ENCODE measurements around the gene ZNF502. TPM values are rescaled to one million over a fixed set of nuclear protein-coding genes. Genes with fewer than 3 reads are reported as not detected.

ZNF502 gene
- total RNA-seq, 1 experiment from 2014 or later, result not detected

DNA sequence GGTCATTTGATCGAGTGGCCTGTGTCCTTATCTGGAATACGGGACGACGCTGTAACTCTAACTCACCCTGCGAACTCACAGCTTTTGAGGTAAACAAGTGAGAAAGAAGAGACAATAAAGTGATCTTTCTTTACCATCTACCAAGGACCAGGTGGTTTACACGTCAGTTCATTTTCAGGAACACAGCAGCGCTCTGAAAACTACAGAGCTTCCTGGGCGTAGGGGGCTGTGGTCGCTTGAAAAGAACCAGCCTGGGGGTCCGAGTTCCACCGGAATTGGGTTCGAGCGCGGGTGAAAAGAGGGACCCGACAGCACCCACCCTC is 48.6 kb downstream of the ZNF502 start:
- peaks cover 12% of the 10 kb centered on the region for H3K4me1 ChIP-seq (ENCODE audit: low read length)
- H3K4me3 ChIP-seq (ENCODE audit: low read length), result peak overlapping the region; percentile 93
- H3K27me3 ChIP-seq (ENCODE audit: low read length), result no peaks in the 10 kb centered on the region
- peak overlapping the region; percentile 77 for H3K9ac ChIP-seq (ENCODE audit: low read length)
- H2AFZ ChIP-seq (ENCODE audit: low read length), result peak overlapping the region; percentile 50; the same call in 1 of the 2 replicates
- peaks cover 65% of the 10 kb centered on the region for H3K36me3 ChIP-seq (ENCODE audit: insufficient read depth, low read length)
- H3K27ac ChIP-seq (ENCODE audit: low read length), result no peak overlapping the region
- H3K4me2 ChIP-seq (ENCODE audit: low read depth, low read length, poor library complexity, severe bottlenecking), result peak overlapping the region; percentile 83
- H3K79me2 ChIP-seq (ENCODE audit: low read length), result peaks cover 96% of the 10 kb centered on the region
- no peaks in the 10 kb centered on the region for H4K20me1 ChIP-seq (ENCODE audit: insufficient read depth, low read depth, low read length)
- H3K9me2 ChIP-seq (replicated peaks; ENCODE audit: insufficient read depth, low read length), result no peaks in the 10 kb centered on the region
- DNase-seq, result peak; percentile 45
- H3K9me3 ChIP-seq (ENCODE audit: low read length), result peaks cover 46% of the 10 kb centered on the region

DNA sequence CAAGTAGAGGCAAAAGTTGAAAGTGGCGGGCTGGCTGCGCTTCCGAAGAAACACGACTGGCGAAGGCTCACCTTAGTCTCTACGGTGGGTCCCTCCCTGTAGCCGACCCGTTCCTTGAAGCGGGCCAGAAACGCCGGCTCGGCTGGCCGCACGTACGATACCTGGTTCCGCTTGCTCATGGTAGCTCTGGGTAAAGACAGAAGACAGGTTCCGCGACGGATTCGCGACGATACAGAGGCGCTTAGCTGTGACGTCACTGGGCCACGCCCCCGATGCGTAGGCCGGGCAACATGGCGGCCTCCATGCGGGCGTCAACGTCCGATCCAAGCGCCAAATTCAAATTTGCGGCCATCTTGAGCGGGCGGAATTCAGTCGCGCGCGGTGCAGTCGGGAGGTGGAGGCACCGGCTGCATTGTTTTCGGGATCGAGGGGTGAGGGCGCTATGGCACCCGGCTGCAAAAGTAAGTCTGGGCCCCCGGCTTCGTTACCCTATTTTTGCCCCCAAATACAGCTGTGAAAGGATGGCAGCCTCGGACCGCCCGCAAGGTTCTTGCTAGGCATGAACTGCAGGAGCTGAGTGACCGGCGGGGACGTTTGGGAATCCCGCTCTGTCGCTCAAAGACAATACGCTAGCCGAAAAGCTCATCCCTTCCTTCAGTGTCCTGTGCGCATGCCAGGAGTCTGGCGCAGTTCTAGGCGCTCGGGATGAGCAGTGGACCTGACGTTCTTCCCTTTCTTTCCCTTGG is 49.1 kb downstream of the ZNF502 start, which contains the start of the genes KIAA1143 and KIF15:
TSS of gene KIAA1143 (minus strand) at position 196 of the 746 bp plus-strand sequence. CDS start at position 179, 17 bp downstream.
TSS of gene KIF15 (plus strand) at position 371 of the 746 bp plus-strand sequence. CDS start at position 443, 72 bp downstream.
- Histone ChIP-seq H3K79me2 (ENCODE audit: low read length) (peaks cover 96% of the 10 kb centered on the region), H3K4me3 (ENCODE audit: low read length) (peak within 1 kb of the TSS; percentile 93), H3K36me3 (ENCODE audit: insufficient read depth, low read length) (peaks cover 65% of the 10 kb centered on the region), H3K4me2 (ENCODE audit: low read depth, low read length, poor library complexity, severe bottlenecking) (peak within 1 kb of the TSS; percentile 83), H3K4me1 (ENCODE audit: low read length) (peaks cover 12% of the 10 kb centered on the region), H2AFZ (ENCODE audit: low read length) (peak within 1 kb of the TSS; percentile 55; the same call in 1 of the 2 replicates), H3K9me2 (replicated peaks; ENCODE audit: insufficient read depth, low read length) (no peaks in the 10 kb centered on the region), H3K27ac (ENCODE audit: low read length) (peak within 1 kb of the TSS; percentile 42), H3K9me3 (ENCODE audit: low read length) (peaks cover 46% of the 10 kb centered on the region), H3K27me3 (ENCODE audit: low read length) (no peaks in the 10 kb centered on the region), H4K20me1 (ENCODE audit: insufficient read depth, low read depth, low read length) (no peaks in the 10 kb centered on the region), H3K9ac (ENCODE audit: low read length) (peak within 1 kb of the TSS; percentile 81)
- DNase-seq, result peak; percentile 99

DNA sequence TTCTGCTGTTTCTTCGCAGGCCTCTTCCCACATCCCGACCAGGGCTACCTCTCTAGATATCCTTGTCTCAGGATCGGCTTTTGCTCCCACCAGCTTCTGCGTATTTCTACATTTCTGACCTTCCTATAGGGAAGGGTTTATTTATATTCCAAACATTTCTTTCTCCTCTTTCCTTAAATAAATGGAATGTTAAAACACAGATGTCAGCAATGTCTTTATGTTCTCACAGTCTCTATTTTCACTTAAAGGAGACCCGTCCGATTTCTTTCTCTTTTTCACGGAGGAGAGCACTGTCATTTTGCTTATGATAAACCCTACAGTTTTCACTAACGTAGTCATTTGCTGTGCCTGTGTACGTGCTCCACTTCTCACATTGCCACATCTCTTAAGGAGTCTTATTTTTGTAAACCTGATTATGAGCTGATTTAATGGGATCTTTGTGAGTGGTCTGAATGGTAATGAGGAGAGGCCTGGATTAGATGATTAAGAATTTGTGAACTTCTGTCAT is 49.8 kb downstream of the ZNF502 start:
- Histone ChIP-seq H3K27me3 (ENCODE audit: low read length) (no peaks in the 10 kb centered on the region), H4K20me1 (ENCODE audit: insufficient read depth, low read depth, low read length) (no peaks in the 10 kb centered on the region), H3K36me3 (ENCODE audit: insufficient read depth, low read length) (peaks cover 62% of the 10 kb centered on the region), H2AFZ (ENCODE audit: low read length) (peak overlapping the region; percentile 55; the same call in 1 of the 2 replicates), H3K4me1 (ENCODE audit: low read length) (peaks cover 12% of the 10 kb centered on the region), H3K79me2 (ENCODE audit: low read length) (peaks cover 94% of the 10 kb centered on the region), H3K9ac (ENCODE audit: low read length) (peak overlapping the region; percentile 81), H3K9me2 (replicated peaks; ENCODE audit: insufficient read depth, low read length) (no peaks in the 10 kb centered on the region), H3K4me2 (ENCODE audit: low read depth, low read length, poor library complexity, severe bottlenecking) (peak overlapping the region; percentile 77), H3K27ac (ENCODE audit: low read length) (peak overlapping the region; percentile 42), H3K9me3 (ENCODE audit: low read length) (peaks cover 42% of the 10 kb centered on the region), H3K4me3 (ENCODE audit: low read length) (peak overlapping the region; percentile 93)
- DNase-seq, result peak; percentile 51

DNA sequence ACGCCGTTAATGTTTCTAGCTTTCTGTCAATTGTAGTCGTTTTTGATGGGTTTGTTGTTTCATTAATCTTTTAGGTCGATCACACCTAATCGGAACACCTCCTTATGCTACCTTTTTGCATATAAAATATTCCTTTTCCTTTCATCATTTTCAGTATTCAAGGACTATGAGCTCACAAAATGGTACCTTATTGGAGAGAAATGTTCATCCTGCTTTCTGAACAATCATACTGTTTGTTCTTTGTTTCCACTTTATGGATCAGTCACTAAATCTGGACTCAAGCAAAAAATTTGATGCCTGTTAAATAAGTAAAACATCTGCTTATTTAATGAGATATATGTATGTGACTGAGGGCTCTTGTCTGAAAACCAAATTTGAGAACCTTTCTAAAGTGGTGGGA is 50.2 kb downstream of the ZNF502 start:
- Histone ChIP-seq H3K4me2 (ENCODE audit: low read depth, low read length, poor library complexity, severe bottlenecking) (peak overlapping the region; percentile 77), H3K27ac (ENCODE audit: low read length) (peak overlapping the region; percentile 42; the same call in 1 of the 2 replicates), H3K79me2 (ENCODE audit: low read length) (peaks cover 92% of the 10 kb centered on the region), H3K4me1 (ENCODE audit: low read length) (peaks cover 12% of the 10 kb centered on the region), H3K36me3 (ENCODE audit: insufficient read depth, low read length) (peaks cover 60% of the 10 kb centered on the region), H3K27me3 (ENCODE audit: low read length) (no peaks in the 10 kb centered on the region), H3K9me2 (replicated peaks; ENCODE audit: insufficient read depth, low read length) (no peaks in the 10 kb centered on the region), H3K4me3 (ENCODE audit: low read length) (peak overlapping the region; percentile 93), H3K9ac (ENCODE audit: low read length) (peak overlapping the region; percentile 81), H3K9me3 (ENCODE audit: low read length) (peaks cover 37% of the 10 kb centered on the region), H2AFZ (ENCODE audit: low read length) (0 out of 2 replicates have a peak overlapping the region, but pooled peaks have one; percentile 55), H4K20me1 (ENCODE audit: insufficient read depth, low read depth, low read length) (no peaks in the 10 kb centered on the region)
- no peak for DNase-seq

DNA sequence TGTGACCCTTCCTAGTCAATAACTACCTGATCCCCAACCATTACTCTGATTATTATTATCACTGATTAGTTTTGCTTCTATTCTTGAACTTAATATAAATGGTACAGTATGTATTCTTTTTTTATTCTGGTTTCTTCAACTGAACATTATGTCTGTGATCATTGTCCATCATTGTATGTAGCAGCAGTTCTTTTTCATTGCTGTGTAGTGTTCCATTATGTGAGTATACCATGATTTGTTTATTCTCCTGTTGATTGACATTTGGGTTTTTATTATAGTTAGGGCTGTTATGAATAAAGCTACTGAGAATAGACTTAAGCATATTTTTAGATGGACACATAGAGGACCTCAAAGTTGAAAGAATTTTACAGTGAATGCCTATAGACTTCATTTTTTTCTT is 51.8 kb downstream of the ZNF502 start:
- no peak overlapping the region for H3K9ac ChIP-seq (ENCODE audit: low read length)
- DNase-seq, result no peak
- H3K36me3 ChIP-seq (ENCODE audit: insufficient read depth, low read length), result peaks cover 56% of the 10 kb centered on the region
- no peaks in the 10 kb centered on the region for H3K9me2 ChIP-seq (replicated peaks; ENCODE audit: insufficient read depth, low read length)
- peaks cover 92% of the 10 kb centered on the region for H3K79me2 ChIP-seq (ENCODE audit: low read length)
- peaks cover 26% of the 10 kb centered on the region for H3K9me3 ChIP-seq (ENCODE audit: low read length)
- peaks cover 12% of the 10 kb centered on the region for H3K4me1 ChIP-seq (ENCODE audit: low read length)
- no peaks in the 10 kb centered on the region for H3K27me3 ChIP-seq (ENCODE audit: low read length)
- H3K4me3 ChIP-seq (ENCODE audit: low read length), result 0 out of 2 replicates have a peak overlapping the region, but pooled peaks have one; percentile 18
- no peak overlapping the region for H2AFZ ChIP-seq (ENCODE audit: low read length)
- H3K4me2 ChIP-seq (ENCODE audit: low read depth, low read length, poor library complexity, severe bottlenecking), result no peak overlapping the region
- H4K20me1 ChIP-seq (ENCODE audit: insufficient read depth, low read depth, low read length), result no peaks in the 10 kb centered on the region
- H3K27ac ChIP-seq (ENCODE audit: low read length), result no peak overlapping the region

DNA sequence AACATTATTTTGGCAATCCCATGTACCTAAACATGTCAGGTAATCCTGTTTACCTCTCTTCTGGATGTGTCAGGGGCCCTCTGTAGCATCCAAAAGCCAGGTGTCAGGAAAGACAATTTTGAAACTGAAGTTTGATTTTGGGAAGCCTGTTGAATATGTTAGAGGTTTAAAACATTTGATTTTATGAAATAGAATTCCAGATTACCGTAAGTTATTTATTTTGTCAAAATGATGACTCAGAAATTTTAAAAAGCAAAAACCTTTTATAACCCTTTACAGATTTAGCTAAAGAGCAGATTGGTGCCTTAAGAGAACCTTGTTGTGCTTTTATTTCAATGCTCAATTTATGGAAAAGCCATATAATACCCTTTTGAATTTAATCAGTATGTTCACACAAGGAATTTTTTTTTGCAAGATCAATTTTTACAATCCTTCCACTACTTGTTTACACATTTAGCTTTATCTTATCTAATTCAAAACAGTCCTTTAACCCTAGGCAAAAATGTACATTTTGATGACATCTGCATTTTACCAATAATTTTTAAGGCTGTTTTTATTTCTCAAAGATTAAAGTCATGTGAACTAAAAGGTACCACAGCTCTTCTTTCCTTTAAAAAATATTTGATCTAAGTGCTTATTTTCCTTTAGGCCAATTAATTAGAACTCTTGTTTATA is 59.1 kb downstream of the ZNF502 start:
- Histone ChIP-seq H3K27ac (ENCODE audit: low read length) (no peak overlapping the region), H3K9me2 (replicated peaks; ENCODE audit: insufficient read depth, low read length) (no peaks in the 10 kb centered on the region), H3K4me2 (ENCODE audit: low read depth, low read length, poor library complexity, severe bottlenecking) (no peak overlapping the region), H3K4me3 (ENCODE audit: low read length) (no peak overlapping the region), H2AFZ (ENCODE audit: low read length) (no peak overlapping the region), H3K36me3 (ENCODE audit: insufficient read depth, low read length) (peaks cover 56% of the 10 kb centered on the region), H3K27me3 (ENCODE audit: low read length) (no peaks in the 10 kb centered on the region), H4K20me1 (ENCODE audit: insufficient read depth, low read depth, low read length) (no peaks in the 10 kb centered on the region), H3K79me2 (ENCODE audit: low read length) (peaks cover 81% of the 10 kb centered on the region), H3K4me1 (ENCODE audit: low read length) (peaks cover 8% of the 10 kb centered on the region), H3K9me3 (ENCODE audit: low read length) (peaks cover 8% of the 10 kb centered on the region), H3K9ac (ENCODE audit: low read length) (no peak overlapping the region)
- no peak for DNase-seq

DNA sequence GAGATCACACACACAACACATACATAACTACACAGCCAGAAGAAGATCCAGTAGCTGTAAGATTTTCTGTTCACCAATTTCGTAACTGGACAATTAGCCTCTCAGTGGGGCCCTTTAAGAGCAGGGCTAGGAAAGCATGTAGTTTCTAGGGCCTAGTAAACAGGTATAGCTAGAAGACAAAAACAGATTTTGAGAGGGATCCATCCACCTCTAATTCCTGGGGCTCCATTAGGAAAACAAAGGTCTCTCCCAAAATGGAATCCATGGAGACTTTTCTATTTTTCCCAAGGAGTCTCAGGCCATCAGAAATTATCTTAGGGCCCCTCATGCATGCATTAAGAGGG is 59.6 kb downstream of the ZNF502 start:
- Histone ChIP-seq H3K9me3 (ENCODE audit: low read length) (peaks cover 8% of the 10 kb centered on the region), H3K9me2 (replicated peaks; ENCODE audit: insufficient read depth, low read length) (no peaks in the 10 kb centered on the region), H3K27ac (ENCODE audit: low read length) (no peak overlapping the region), H3K9ac (ENCODE audit: low read length) (no peak overlapping the region), H3K79me2 (ENCODE audit: low read length) (peaks cover 78% of the 10 kb centered on the region), H3K4me3 (ENCODE audit: low read length) (no peak overlapping the region), H3K4me2 (ENCODE audit: low read depth, low read length, poor library complexity, severe bottlenecking) (no peak overlapping the region), H3K27me3 (ENCODE audit: low read length) (no peaks in the 10 kb centered on the region), H2AFZ (ENCODE audit: low read length) (no peak overlapping the region), H3K4me1 (ENCODE audit: low read length) (peaks cover 8% of the 10 kb centered on the region), H4K20me1 (ENCODE audit: insufficient read depth, low read depth, low read length) (no peaks in the 10 kb centered on the region), H3K36me3 (ENCODE audit: insufficient read depth, low read length) (peaks cover 58% of the 10 kb centered on the region)
- DNase-seq, result no peak

All from Karpas-422 (cell line).